Fibroblast of gingiva (primary cell): ENCODE results near the gene NKX1-2.

Experiments
- DNase-seq: peaks from one replicate; pipeline ENCODE4 v3.0.0-alpha.2; 2011; ENCODE audit warnings: low read depth

Gene NKX1-2

GRCh38 chr10:124415210-124415609 is 34.6 kb downstream of the NKX1-2 start:
- peak; percentile 52 for DNase-seq

- DNase-seq: peak; percentile 83
These were observed 35.8 kb downstream of the NKX1-2 start for GRCh38 chr10:124414076-124414475.

- DNase-seq: peak; percentile 58
These were observed 40.1 kb downstream of the NKX1-2 start for GRCh38 chr10:124409696-124410095.

GRCh38 chr10:124408357-124408756 is 41.5 kb downstream of the NKX1-2 start:
- DNase-seq: no peak

GRCh38 chr10:124407456-124407855 is 42.4 kb downstream of the NKX1-2 start:
- no peak for DNase-seq

GRCh38 chr10:124403548-124403947 is 46.3 kb downstream of the NKX1-2 start:
- peak; percentile 77 for DNase-seq

- peak; percentile 58 for DNase-seq
These were observed 47.6 kb downstream of the NKX1-2 start for GRCh38 chr10:124402273-124402672.

GRCh38 chr10:124401633-124402032 is 48.2 kb downstream of the NKX1-2 start:
- DNase-seq: no peak
